ENCODE measurements around the gene BANP. TPM values are rescaled to one million over a fixed set of nuclear protein-coding genes. Genes with fewer than 3 reads are reported as not detected.

BANP gene
- total RNA-seq, 1 donor from 2014 or later, result 25.5 TPM

DNA sequence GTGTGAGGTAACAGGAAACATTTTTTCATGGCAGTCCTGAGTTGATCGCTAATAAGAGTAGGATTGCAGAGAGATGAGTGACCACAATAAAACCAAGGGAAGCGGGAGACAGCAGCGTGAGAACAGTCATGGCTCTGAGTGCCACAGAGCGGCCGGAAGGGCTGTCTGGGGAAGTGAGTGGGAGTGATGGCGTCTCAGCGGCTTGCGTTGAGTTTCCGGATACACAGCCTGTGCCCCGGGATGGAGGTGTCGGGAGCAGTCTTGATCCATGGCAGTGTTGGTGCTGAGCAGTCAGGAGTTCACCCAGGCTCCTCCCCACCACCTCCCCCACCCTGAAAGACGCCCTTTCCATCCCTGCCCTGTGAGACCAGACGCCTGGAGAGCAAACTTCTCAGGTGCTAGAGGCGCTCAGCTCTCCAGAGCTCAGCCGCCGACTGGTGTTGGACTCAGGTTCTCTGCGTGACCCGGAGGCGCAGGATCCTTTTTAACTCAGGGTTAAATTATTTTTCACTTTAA is 59.8 kb downstream of the BANP start:
- DNase-seq, result no peak
- TF ChIP-seq, protein P1, sequence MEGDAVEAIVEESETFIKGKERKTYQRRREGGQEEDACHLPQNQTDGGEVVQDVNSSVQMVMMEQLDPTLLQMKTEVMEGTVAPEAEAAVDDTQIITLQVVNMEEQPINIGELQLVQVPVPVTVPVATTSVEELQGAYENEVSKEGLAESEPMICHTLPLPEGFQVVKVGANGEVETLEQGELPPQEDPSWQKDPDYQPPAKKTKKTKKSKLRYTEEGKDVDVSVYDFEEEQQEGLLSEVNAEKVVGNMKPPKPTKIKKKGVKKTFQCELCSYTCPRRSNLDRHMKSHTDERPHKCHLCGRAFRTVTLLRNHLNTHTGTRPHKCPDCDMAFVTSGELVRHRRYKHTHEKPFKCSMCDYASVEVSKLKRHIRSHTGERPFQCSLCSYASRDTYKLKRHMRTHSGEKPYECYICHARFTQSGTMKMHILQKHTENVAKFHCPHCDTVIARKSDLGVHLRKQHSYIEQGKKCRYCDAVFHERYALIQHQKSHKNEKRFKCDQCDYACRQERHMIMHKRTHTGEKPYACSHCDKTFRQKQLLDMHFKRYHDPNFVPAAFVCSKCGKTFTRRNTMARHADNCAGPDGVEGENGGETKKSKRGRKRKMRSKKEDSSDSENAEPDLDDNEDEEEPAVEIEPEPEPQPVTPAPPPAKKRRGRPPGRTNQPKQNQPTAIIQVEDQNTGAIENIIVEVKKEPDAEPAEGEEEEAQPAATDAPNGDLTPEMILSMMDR (IDR thresholded peaks at IDR 0.05; ENCODE audit: partially characterized antibody, unreplicated experiment), result no peak
- Mint-ChIP-seq H3K4me3 (ENCODE audit: unreplicated experiment) (no peak overlapping the region), H3K27me3 (ENCODE audit: unreplicated experiment) (no peaks in the 10 kb centered on the region), H3K4me1 (ENCODE audit: low read depth, unreplicated experiment) (peaks cover 17% of the 10 kb centered on the region), H3K9me3 (ENCODE audit: unreplicated experiment) (peaks cover 2% of the 10 kb centered on the region), H3K27ac (ENCODE audit: unreplicated experiment) (no peak overlapping the region), H3K36me3 (ENCODE audit: unreplicated experiment) (peaks cover 6% of the 10 kb centered on the region)

DNA sequence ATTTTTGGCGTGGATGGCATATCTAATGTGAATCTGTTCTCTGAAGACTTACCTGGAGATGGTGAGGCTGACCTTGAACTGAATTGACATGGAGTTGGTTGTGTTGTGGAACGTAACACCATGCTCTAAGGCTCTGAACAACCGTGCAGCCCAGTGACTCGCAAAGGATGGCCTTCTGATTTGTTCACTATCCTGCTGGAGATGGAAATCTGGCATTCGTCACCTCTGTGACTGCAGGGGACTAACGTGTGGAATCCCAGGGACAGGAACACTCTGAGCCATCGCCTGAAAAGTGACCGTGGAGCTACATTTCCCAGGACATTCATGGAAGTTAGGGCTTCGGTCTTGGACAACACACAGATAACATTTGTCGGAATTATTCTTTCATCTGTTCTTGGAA is 61.1 kb downstream of the BANP start:
- Mint-ChIP-seq H3K36me3 (ENCODE audit: unreplicated experiment) (peaks cover 6% of the 10 kb centered on the region), H3K4me1 (ENCODE audit: low read depth, unreplicated experiment) (peaks cover 14% of the 10 kb centered on the region), H3K4me3 (ENCODE audit: unreplicated experiment) (no peak overlapping the region), H3K27ac (ENCODE audit: unreplicated experiment) (no peak overlapping the region), H3K9me3 (ENCODE audit: unreplicated experiment) (peaks cover 4% of the 10 kb centered on the region), H3K27me3 (ENCODE audit: unreplicated experiment) (no peaks in the 10 kb centered on the region)
- TF ChIP-seq, protein P1 (IDR thresholded peaks at IDR 0.05; ENCODE audit: partially characterized antibody, unreplicated experiment), result no peak
- DNase-seq, result no peak

DNA sequence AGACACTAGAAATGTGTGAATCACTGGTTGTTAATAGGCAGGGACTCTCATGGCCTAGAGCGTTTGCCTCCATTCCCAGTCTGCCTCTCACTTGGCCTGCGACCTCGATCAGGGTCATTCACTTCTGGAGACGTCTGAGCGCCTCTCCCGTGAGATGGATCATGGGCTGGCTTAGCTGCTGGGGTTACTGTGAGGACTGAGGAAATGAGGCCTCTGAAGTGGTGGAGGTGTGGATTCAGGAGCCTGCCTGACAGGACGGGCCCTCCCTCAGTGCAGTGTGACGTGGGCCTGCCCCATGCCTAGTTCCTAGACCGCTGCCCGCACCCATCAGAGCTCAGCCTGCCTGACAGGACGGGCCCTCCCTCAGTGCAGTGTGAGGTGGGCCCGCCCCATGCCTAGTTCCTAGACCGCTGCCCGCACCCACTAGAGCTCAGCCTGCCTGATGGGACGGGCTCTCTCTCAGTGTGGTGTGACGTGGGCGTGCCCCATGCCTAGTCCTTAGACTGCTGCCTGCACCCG is 61.9 kb downstream of the BANP start:
- H3K4me3 Mint-ChIP-seq (ENCODE audit: unreplicated experiment), result no peak overlapping the region
- no peaks in the 10 kb centered on the region for H3K27me3 Mint-ChIP-seq (ENCODE audit: unreplicated experiment)
- H3K27ac Mint-ChIP-seq (ENCODE audit: unreplicated experiment), result no peak overlapping the region
- TF ChIP-seq, protein P1 (IDR thresholded peaks at IDR 0.05; ENCODE audit: partially characterized antibody, unreplicated experiment), result no peak
- H3K36me3 Mint-ChIP-seq (ENCODE audit: unreplicated experiment), result peaks cover 6% of the 10 kb centered on the region
- peaks cover 11% of the 10 kb centered on the region for H3K4me1 Mint-ChIP-seq (ENCODE audit: low read depth, unreplicated experiment)
- peaks cover 4% of the 10 kb centered on the region for H3K9me3 Mint-ChIP-seq (ENCODE audit: unreplicated experiment)
- no peak for DNase-seq

- Mint-ChIP-seq H3K4me1 (ENCODE audit: low read depth, unreplicated experiment) (peaks cover 11% of the 10 kb centered on the region), H3K4me3 (ENCODE audit: unreplicated experiment) (no peak overlapping the region), H3K36me3 (ENCODE audit: unreplicated experiment) (peaks cover 6% of the 10 kb centered on the region), H3K27me3 (ENCODE audit: unreplicated experiment) (no peaks in the 10 kb centered on the region), H3K9me3 (ENCODE audit: unreplicated experiment) (peaks cover 4% of the 10 kb centered on the region), H3K27ac (ENCODE audit: unreplicated experiment) (no peak overlapping the region)
- TF ChIP-seq, protein P1 (IDR thresholded peaks at IDR 0.05; ENCODE audit: partially characterized antibody, unreplicated experiment), result no peak
- no peak for DNase-seq
Observed at GRCh38 chr16:88013766-88014251, 62.6 kb downstream of the BANP start.

GRCh38 chr16:88014252-88014781 is 63.1 kb downstream of the BANP start:
- no peak overlapping the region for H3K27ac Mint-ChIP-seq (ENCODE audit: unreplicated experiment)

More at GRCh38 chr16:88014252-88014781, 63.1 kb downstream of the BANP start:
- no peaks in the 10 kb centered on the region for H3K27me3 Mint-ChIP-seq (ENCODE audit: unreplicated experiment)
- no peak overlapping the region for H3K4me3 Mint-ChIP-seq (ENCODE audit: unreplicated experiment)
- H3K4me1 Mint-ChIP-seq (ENCODE audit: low read depth, unreplicated experiment), result peaks cover 11% of the 10 kb centered on the region
- DNase-seq, result no peak
- H3K36me3 Mint-ChIP-seq (ENCODE audit: unreplicated experiment), result peaks cover 6% of the 10 kb centered on the region
- H3K9me3 Mint-ChIP-seq (ENCODE audit: unreplicated experiment), result peaks cover 4% of the 10 kb centered on the region
- TF ChIP-seq, protein P1 (IDR thresholded peaks at IDR 0.05; ENCODE audit: partially characterized antibody, unreplicated experiment), result no peak
